A673 (cell line): ENCODE measurements around the gene SNX10. TPM values are rescaled to one million over a fixed set of nuclear protein-coding genes. Genes with fewer than 3 reads are reported as not detected.

Experiments used
- BruUV-seq: library from RNA; stranded (reverse); fragments of 400-500 nt; replicated peaks from 2 replicates; lab custom pipeline; 2021; lab: Mats Ljungman, UMichigan
- CTCF ChIA-PET: fragments of 300-600 bp; sonication (Branson Sonifier 250); formaldehyde crosslinking; loops from one replicate; lab custom pipeline; 2022; ENCODE audit warnings: antibody characterized with exemption; lab: Charles Lee
- POLR2A ChIA-PET: fragments of 300-600 bp; sonication (Branson Sonifier 250); formaldehyde crosslinking; loops from one replicate; lab custom pipeline; 2022; ENCODE audit warnings: antibody characterized with exemption; ENCODE audit not compliant: low non-redundant PET; lab: Charles Lee
- DNase-seq: peaks from one replicate; pipeline ENCODE4 v3.0.0-alpha.2; 2015; ENCODE audit warnings: low spot score
- H3K27ac ChIP-seq: fragments of 200-600 bp; sonication (generic); 2 replicates; pipeline ENCODE4 v1.5.1; 2016; ENCODE audit warnings: mixed run types, low read depth, mild to moderate bottlenecking, mixed read lengths, antibody characterized with exemption, low read length; ENCODE audit not compliant: poor library complexity, severe bottlenecking
- H3K27me3 ChIP-seq: fragments of 200-600 bp; sonication (generic); replicated peaks from 2 replicates; pipeline ENCODE4 v1.6.1; 2017; ENCODE audit warnings: mixed run types, low read depth, mild to moderate bottlenecking, mixed read lengths, antibody characterized with exemption, low read length; ENCODE audit not compliant: insufficient read depth, poor library complexity
- H3K36me3 ChIP-seq: fragments of 200-600 bp; sonication (generic); 2 replicates; pipeline ENCODE4 v1.6.1; 2016; ENCODE audit warnings: mixed run types, mild to moderate bottlenecking, mixed read lengths, antibody characterized with exemption, low read length; ENCODE audit not compliant: insufficient read depth, poor library complexity, severe bottlenecking
- H3K4me1 ChIP-seq: fragments of 200-600 bp; sonication (generic); 2 replicates; pipeline ENCODE4 v1.6.1; 2017; ENCODE audit warnings: mixed run types, mild to moderate bottlenecking, mixed read lengths, antibody characterized with exemption, low read length; ENCODE audit not compliant: insufficient read depth, poor library complexity, severe bottlenecking
- H3K4me3 ChIP-seq: fragments of 200-600 bp; sonication (generic); 2 replicates; pipeline ENCODE4 v1.5.1; 2016; ENCODE audit warnings: low read depth, mixed run types, mild to moderate bottlenecking, mixed read lengths, low read length; ENCODE audit not compliant: poor library complexity, severe bottlenecking
- H3K9me3 ChIP-seq: fragments of 200-600 bp; sonication (generic); 2 replicates; pipeline ENCODE4 v1.6.1; 2016; ENCODE audit warnings: mixed run types, low read depth, mild to moderate bottlenecking, mixed read lengths, antibody characterized with exemption, low read length; ENCODE audit not compliant: poor library complexity, severe bottlenecking
- CTCF ChIP-seq: fragments of 300-800, 200-600 bp; sonication (generic); conservative IDR thresholded peaks from 2 replicates; pipeline ENCODE4 v1.5.1; 2017; ENCODE audit warnings: low read depth, mild to moderate bottlenecking, antibody characterized with exemption, low read length, moderate library complexity, mixed read lengths
- EZH2 ChIP-seq: fragments of 200-600 bp; sonication (generic); IDR thresholded peaks from 2 replicates; pipeline ENCODE4 v1.6.1; 2017; ENCODE audit warnings: borderline replicate concordance, low read depth, mild to moderate bottlenecking, mixed read lengths, antibody characterized with exemption, low read length; ENCODE audit not compliant: poor library complexity, severe bottlenecking
- intact Hi-C: fragments of 100-400 bp; cut with micrococcal nuclease; formaldehyde crosslinking; loops from one replicate; pipeline ENCODE4 v1.10.0; 2022; ENCODE audit not compliant: unreplicated experiment
- total RNA-seq: library from RNA; stranded (reverse); gene quantifications from 2 replicates; pipeline ENCODE4 v1.2.3, GENCODE V29; 2021

Gene SNX10
- total RNA-seq, 1 experiment from 2014 or later: 1.1 TPM

GRCh38 chr7:26311798-26312197, 20.1 kb downstream of the SNX10 start:
- Histone ChIP-seq H3K27ac (no peak overlapping the region), H3K4me1 (peaks cover 9% of the 10 kb centered on the region), H3K27me3 (no peaks in the 10 kb centered on the region), H3K9me3 (no peaks in the 10 kb centered on the region), H3K4me3 (no peak overlapping the region), H3K36me3 (no peaks in the 10 kb centered on the region)
- no peak for TF ChIP-seq CTCF
- TF ChIP-seq EZH2: no peak
- intact Hi-C loops: no loop called here
- BruUV-seq: no TSS peak
- POLR2A ChIA-PET: no interaction called here
- CTCF ChIA-PET: no interaction called here
- peak; percentile 14 for DNase-seq

GRCh38 chr7:26317211-26317610, 25.5 kb downstream of the SNX10 start:
- Histone ChIP-seq H3K27me3 (no peaks in the 10 kb centered on the region), H3K36me3 (no peaks in the 10 kb centered on the region), H3K27ac (no peak overlapping the region), H3K9me3 (no peaks in the 10 kb centered on the region), H3K4me1 (no peaks in the 10 kb centered on the region), H3K4me3 (no peak overlapping the region)
- CTCF ChIA-PET: no interaction called here
- TF ChIP-seq CTCF: no peak
- no peak for TF ChIP-seq EZH2
- POLR2A ChIA-PET: no interaction called here
- BruUV-seq: no TSS peak
- intact Hi-C loops: no loop called here
- no peak for DNase-seq

- TF ChIP-seq CTCF (no peak), EZH2 (no peak)
- Histone ChIP-seq H3K9me3 (no peaks in the 10 kb centered on the region), H3K36me3 (no peaks in the 10 kb centered on the region), H3K27me3 (no peaks in the 10 kb centered on the region), H3K4me3 (no peak overlapping the region), H3K4me1 (no peaks in the 10 kb centered on the region), H3K27ac (no peak overlapping the region)
- POLR2A ChIA-PET: no interaction called here
- intact Hi-C loops: no loop called here
- CTCF ChIA-PET: no interaction called here
- DNase-seq: no peak
- no TSS peak for BruUV-seq
Observed at GRCh38 chr7:26318921-26319320, 27.3 kb downstream of the SNX10 start.
